Right lung (tissue), 5 donors: ENCODE data around the gene CA7. TPM values are rescaled to one million over a fixed set of nuclear protein-coding genes. Genes with fewer than 3 reads are reported as not detected.
"Not testable (repeated sequence)": the region's sequence is repeated elsewhere in the genome, so short reads cannot be mapped to it uniquely, and the experiment has no call there.

Experiments used
- DNase-seq, 2 donors: peaks; one replicate each; pipeline ENCODE4 v3.0.0-alpha.2; 2013
- polyA plus RNA-seq, 5 donors: library from polyadenylated mRNA; unstranded; fragments of 120-200 nt; gene quantifications; one replicate each; pipeline versions ENCODE4 v1.2.1 to v1.2.3, GENCODE V29; 2013; ENCODE audit warnings: inconsistent platforms in 1 of 5, low replicate concordance in 1 of 5; ENCODE audit not compliant: insufficient read length in 5 of 5, insufficient read depth in 1 of 5

The CA7 gene
- polyA plus RNA-seq, 5 donors: 0.06 TPM; not detected in 4

- not testable (repeated sequence) for DNase-seq
These were observed 52.5 kb downstream of the CA7 start for GRCh38 chr16:66896682-66897081.

GRCh38 chr16:66898207-66898606, 54.0 kb downstream of the CA7 start:
- no peak for DNase-seq

GRCh38 chr16:66898933-66899309, 54.7 kb downstream of the CA7 start:
- DNase-seq: no peak

- no peak for DNase-seq
These were observed 55.2 kb downstream of the CA7 start for GRCh38 chr16:66899310-66899944.

- peak; percentile 84 to 86 for DNase-seq
These were observed 55.9 kb downstream of the CA7 start for GRCh38 chr16:66899945-66900710.

- DNase-seq: no peak
These were observed 56.7 kb downstream of the CA7 start for GRCh38 chr16:66900721-66901441.

GRCh38 chr16:66901626-66902025, 57.4 kb downstream of the CA7 start:
- no peak for DNase-seq

GRCh38 chr16:66902648-66903543, 58.7 kb downstream of the CA7 start:
- no peak for DNase-seq

Other genes starting within 250 kb of the CA7 start
- gene CMTM3, start 239.7 kb upstream of the CA7 start, polyA plus RNA-seq: 100 to 1,000 TPM in 1 of 5 donors, 10 to 100 TPM in 4; 78.5 to 103 (median 86.1) TPM
- 10 to 100 TPM; 21.1 to 36.4 (median 27.7) TPM for gene CMTM4, start 147.7 kb upstream of the CA7 start, polyA plus RNA-seq
- gene DYNC1LI2, start 92.8 kb upstream of the CA7 start, polyA plus RNA-seq: 100 to 1,000 TPM; 114 to 161 (median 144) TPM
- under 1 TPM in 3 of 5 donors, not detected in 2; 0.05 to 0.23 (median 0.10) TPM for gene TERB1, start 42.8 kb upstream of the CA7 start, polyA plus RNA-seq
- 100 to 1,000 TPM in 1 of 5 donors, 10 to 100 TPM in 4; 62.2 to 105 (median 90.3) TPM for gene NAE1, start 13.4 kb upstream of the CA7 start, polyA plus RNA-seq
- gene PDP2, start 36.1 kb downstream of the CA7 start, polyA plus RNA-seq: 1 to 10 TPM; 5.8 to 9.3 (median 8.9) TPM
- gene CDH16, start 74.5 kb downstream of the CA7 start, polyA plus RNA-seq: 10 to 100 TPM; 22.5 to 66.6 (median 37.7) TPM
- 10 to 100 TPM in 2 of 5 donors, 1 to 10 TPM in 3; 6.7 to 10.7 (median 9.6) TPM for gene RRAD, start 81.1 kb downstream of the CA7 start, polyA plus RNA-seq
- gene CIAO2B, start 90.0 kb downstream of the CA7 start, polyA plus RNA-seq: 10 to 100 TPM; 65.0 to 98.6 (median 80.7) TPM
- gene CES2, start 91.1 kb downstream of the CA7 start, polyA plus RNA-seq: 10 to 100 TPM; 30.8 to 37.9 (median 36.0) TPM
- 1 to 10 TPM; 4.0 to 5.6 (median 4.2) TPM for gene CES3, start 116.9 kb downstream of the CA7 start, polyA plus RNA-seq
- 10 to 100 TPM in 1 of 5 donors, 1 to 10 TPM in 4; 6.2 to 11.9 (median 7.3) TPM for gene CES4A, start 144.2 kb downstream of the CA7 start, polyA plus RNA-seq
- gene CBFB, start 184.7 kb downstream of the CA7 start, polyA plus RNA-seq: 10 to 100 TPM; 55.5 to 65.8 (median 61.0) TPM